ENCODE data around the gene MGAT3. TPM values are rescaled to one million over a fixed set of nuclear protein-coding genes. Genes with fewer than 3 reads are reported as not detected.

The MGAT3 gene
- total RNA-seq, 2 experiments from 2014 or later: 12.8 to 15.5 TPM

DNA sequence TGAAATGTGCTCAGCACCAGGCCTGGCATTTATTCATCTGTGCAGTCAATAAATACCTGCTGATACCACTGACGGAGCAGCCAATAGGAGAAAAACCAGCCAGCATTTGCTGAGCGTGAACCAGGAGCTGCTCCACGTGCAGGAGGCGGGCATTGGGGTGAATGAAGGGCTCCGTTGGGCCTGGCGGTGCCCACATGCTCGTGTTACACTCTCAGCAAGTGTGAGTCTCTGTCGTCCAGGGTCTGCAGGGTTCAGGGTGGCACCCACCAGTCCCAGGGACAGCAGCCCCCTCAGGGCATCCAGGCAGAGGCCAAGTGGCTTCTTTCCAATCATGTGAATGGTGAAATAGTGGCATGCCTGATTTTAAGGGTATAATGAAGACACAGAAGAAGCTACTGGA, 79.9 kb downstream of the MGAT3 start:
- no peaks in the 10 kb centered on the region for H3K9me3 Mint-ChIP-seq
- H3K4me3 Mint-ChIP-seq: no peak overlapping the region
- no peak for DNase-seq
- no peaks in the 10 kb centered on the region for H3K27me3 Mint-ChIP-seq
- H3K4me1 Mint-ChIP-seq: peaks cover 18% of the 10 kb centered on the region
- POLR2A ChIA-PET: no interaction called here
- H3K36me3 Mint-ChIP-seq (ENCODE audit: low read depth): peaks cover 4% of the 10 kb centered on the region
- CTCF ChIA-PET: interaction anchor here (0.6 to 4.5 kb wide), 3 partner anchors 34 to 811 kb away, joined by 3 to 57 read pairs (median 4); no protein-coding TSS in a partner anchor
- no peak overlapping the region for H3K27ac Mint-ChIP-seq

DNA sequence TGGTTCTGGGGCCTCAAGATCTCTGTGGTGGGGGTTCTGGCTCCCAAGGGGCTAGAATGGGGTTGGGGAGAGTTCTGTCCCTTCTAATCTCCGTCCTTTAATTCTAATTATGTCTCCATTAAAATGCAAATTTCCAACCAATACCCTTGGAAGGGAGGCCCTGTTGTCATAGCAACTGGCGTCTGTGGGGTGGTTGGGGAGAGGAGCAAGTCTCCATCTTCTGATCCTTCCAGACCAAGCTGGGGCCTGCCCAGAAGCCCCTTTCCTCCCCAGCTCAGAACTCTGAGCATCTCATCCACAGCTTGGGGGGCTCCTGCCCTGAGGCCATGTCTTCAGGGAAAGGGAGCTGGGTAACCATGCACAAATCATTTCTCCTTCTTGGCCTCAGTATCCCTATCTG, 81.2 kb downstream of the MGAT3 start:
- no peak overlapping the region for H3K27ac Mint-ChIP-seq
- POLR2A ChIA-PET: no interaction called here
- no peaks in the 10 kb centered on the region for H3K9me3 Mint-ChIP-seq

More for the DNA sequence above, 81.2 kb downstream of the MGAT3 start:
- DNase-seq: no peak
- CTCF ChIA-PET: interaction anchor here (1.2 to 2.0 kb wide), 2 partner anchors 9 to 487 kb away, joined by 7 read pairs; no protein-coding TSS in a partner anchor
- Mint-ChIP-seq H3K4me1 (peaks cover 11% of the 10 kb centered on the region), H3K4me3 (no peak overlapping the region), H3K36me3 (ENCODE audit: low read depth) (no peaks in the 10 kb centered on the region), H3K27me3 (no peaks in the 10 kb centered on the region)

Other genes starting within 250 kb of the MGAT3 start
- 1 to 10 TPM in 1 of 2 experiments, under 1 TPM in 1; 0.89 to 1.1 TPM for gene PDGFB, start 212.0 kb upstream of the MGAT3 start, total RNA-seq
- 1,000 to 10,000 TPM; 1,621 to 1,780 TPM for gene RPL3, start 137.4 kb upstream of the MGAT3 start, total RNA-seq
- under 1 TPM; 0.42 to 0.77 TPM for gene SYNGR1, start 107.0 kb upstream of the MGAT3 start, total RNA-seq
- 10 to 100 TPM; 36.4 to 40.8 TPM for gene TAB1, start 57.2 kb upstream of the MGAT3 start, total RNA-seq
- 10 to 100 TPM; 34.8 to 40.0 TPM for gene MIEF1, start 45.3 kb downstream of the MGAT3 start, total RNA-seq
- 100 to 1,000 TPM; 372 to 437 TPM for gene ATF4, start 63.5 kb downstream of the MGAT3 start, total RNA-seq
- 10 to 100 TPM; 51.8 to 69.3 TPM for gene RPS19BP1, start 75.7 kb downstream of the MGAT3 start, total RNA-seq
- gene CACNA1I, start 113.7 kb downstream of the MGAT3 start, total RNA-seq: 1 to 10 TPM; 8.4 to 9.3 TPM

Data from activated CD4-positive, alpha-beta T cell treated with anti-CD3 and anti-CD28 coated beads, Interleukin-2, amount 10 ng/mL, durations not matched to agents 7 days and 5 days (primary cell).